Epithelial cell of proximal tubule (primary cell): ENCODE data around the gene OTOGL. TPM values are rescaled to one million over a fixed set of nuclear protein-coding genes. Genes with fewer than 3 reads are reported as not detected.

Experiments
- DNase-seq: peaks from one replicate; pipeline ENCODE4 v3.0.0-alpha.2; 2011; ENCODE audit warnings: low read depth
- H3K4me3 ChIP-seq: 2 replicates; pipeline ENCODE4 v1.5.1; 2011; ENCODE audit warnings: low read depth, mild to moderate bottlenecking, low read length
- total RNA-seq: library from RNA; depleted of rRNA; stranded (reverse); fragments of >200 nt; gene quantifications from 2 replicates; pipeline ENCODE4 v1.2.3, GENCODE V29; 2015
- TF ChIP-seq, protein P1 (sequence below): conservative IDR thresholded peaks from 2 replicates; pipeline ENCODE4 v1.5.1; 2012; ENCODE audit warnings: low read depth, mild to moderate bottlenecking, low read length

OTOGL gene
- total RNA-seq, 1 donor from 2014 or later = not detected

DNA sequence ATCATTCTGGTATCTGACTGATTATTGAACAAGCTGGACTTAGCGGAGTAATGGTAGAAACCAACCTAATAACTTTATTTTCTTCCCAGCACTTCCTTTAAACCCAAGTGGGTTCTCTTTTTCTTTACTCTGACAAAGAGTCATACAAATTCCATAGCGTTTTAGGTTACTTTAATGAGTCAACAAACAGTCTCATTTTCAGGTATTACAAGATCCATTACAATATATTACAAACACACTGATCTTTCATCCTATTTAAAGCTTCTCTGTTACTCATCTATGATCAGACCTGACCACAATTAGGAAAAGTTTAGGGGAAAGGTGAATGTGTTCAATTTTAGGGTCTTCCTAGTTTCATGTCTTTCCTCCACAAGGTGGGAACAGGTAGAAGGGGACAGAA is 305.3 kb downstream of the OTOGL start:
- DNase-seq = no peak
- H3K4me3 ChIP-seq = no peak overlapping the region
- TF ChIP-seq, protein P1, sequence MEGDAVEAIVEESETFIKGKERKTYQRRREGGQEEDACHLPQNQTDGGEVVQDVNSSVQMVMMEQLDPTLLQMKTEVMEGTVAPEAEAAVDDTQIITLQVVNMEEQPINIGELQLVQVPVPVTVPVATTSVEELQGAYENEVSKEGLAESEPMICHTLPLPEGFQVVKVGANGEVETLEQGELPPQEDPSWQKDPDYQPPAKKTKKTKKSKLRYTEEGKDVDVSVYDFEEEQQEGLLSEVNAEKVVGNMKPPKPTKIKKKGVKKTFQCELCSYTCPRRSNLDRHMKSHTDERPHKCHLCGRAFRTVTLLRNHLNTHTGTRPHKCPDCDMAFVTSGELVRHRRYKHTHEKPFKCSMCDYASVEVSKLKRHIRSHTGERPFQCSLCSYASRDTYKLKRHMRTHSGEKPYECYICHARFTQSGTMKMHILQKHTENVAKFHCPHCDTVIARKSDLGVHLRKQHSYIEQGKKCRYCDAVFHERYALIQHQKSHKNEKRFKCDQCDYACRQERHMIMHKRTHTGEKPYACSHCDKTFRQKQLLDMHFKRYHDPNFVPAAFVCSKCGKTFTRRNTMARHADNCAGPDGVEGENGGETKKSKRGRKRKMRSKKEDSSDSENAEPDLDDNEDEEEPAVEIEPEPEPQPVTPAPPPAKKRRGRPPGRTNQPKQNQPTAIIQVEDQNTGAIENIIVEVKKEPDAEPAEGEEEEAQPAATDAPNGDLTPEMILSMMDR = no peak

DNA sequence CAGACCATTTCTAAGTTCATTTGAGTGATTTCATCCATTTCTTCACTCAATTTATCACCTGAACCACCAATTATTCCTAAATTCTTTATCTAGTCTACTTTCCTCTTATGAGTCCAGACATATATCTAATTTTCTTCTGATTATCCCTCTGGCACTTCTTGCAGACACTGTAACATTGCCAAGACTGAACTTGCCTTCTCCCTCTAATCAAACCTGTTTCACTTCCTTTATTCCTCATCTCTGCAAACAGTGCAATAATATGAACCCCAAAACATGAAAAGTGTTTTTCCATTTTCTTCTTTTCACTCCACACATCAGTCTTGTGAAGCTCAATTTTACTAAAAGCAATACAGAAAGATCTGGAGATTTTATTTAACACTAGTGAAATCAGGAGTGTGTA is 306.9 kb downstream of the OTOGL start:
- no peak for DNase-seq
- H3K4me3 ChIP-seq = no peak overlapping the region
- TF ChIP-seq, protein P1 = no peak

- H3K4me3 ChIP-seq = no peak overlapping the region
- TF ChIP-seq, protein P1 = no peak
- DNase-seq = no peak
These were observed 312.4 kb downstream of the OTOGL start for GRCh38 chr12:80411787-80412186.

DNA sequence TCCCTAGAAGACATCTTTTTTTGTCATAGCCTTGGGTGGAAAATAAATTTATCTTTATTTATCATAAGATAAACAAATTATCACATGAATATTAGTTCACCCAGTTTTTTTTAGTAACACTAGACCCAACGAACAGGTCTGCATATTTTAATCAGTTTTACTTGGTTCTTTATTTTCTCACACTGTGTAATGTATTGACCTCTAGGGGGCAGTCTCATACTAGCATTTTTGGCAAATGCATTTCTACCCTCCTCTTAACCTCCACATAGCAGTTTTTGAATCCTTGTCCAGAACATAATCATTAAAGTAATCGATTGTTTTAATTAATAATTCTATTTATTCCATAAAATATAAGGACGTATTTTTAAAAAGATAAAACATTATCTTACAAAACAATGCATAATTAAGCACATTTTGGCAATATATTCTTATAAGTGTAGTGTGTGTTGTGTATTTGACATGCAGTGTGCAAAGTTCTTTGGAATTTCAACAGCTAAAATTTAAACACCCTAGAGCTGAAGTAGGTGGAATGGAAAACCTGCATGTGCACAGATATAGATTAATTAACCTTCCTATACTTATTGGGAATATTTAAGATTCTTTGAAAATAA is 313.1 kb downstream of the OTOGL start:
- DNase-seq = peak; percentile 9
- TF ChIP-seq, protein P1 = peak; percentile 85
- no peak overlapping the region for H3K4me3 ChIP-seq

DNA sequence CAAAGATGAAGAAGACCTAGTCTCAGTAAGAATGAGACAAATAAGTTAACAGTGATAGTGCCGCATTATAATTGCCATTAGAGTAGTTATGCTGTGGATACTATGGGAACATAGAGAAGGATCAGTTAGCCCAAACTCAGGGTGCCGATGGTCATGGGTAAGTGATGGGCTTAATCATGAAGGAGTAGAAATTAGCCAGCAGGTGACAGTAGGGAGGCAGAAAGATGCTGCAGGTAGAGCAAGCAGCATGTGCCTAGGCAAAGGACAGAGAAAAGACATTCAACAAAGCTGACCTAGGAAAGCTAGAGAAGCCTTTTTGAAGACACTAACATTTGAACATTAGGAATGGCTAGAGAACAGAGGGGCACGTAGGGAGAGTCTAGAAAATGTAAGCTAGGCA is 314.1 kb downstream of the OTOGL start:
- TF ChIP-seq, protein P1 = peak; percentile 57
- DNase-seq = no peak
- no peak overlapping the region for H3K4me3 ChIP-seq

DNA sequence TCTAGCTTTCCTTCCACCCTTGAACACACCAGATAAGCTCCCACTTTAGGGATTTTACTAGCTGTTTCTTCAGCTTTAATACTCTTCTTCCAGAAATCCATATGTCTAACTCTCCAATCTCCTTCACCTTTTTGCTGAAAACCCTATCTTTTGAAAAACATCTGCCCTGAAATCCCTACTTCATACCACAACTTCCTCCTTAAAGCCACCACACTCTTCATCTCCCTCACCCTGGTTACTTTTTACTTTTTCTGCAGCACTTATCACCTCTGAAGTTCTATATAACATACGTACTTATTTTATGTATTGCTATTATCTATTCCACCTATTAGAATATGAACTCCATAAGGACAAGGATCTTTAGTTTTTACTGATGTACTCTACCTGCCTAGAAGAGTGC is 316.1 kb downstream of the OTOGL start:
- H3K4me3 ChIP-seq = no peak overlapping the region
- TF ChIP-seq, protein P1 = no peak
- DNase-seq = no peak

DNA sequence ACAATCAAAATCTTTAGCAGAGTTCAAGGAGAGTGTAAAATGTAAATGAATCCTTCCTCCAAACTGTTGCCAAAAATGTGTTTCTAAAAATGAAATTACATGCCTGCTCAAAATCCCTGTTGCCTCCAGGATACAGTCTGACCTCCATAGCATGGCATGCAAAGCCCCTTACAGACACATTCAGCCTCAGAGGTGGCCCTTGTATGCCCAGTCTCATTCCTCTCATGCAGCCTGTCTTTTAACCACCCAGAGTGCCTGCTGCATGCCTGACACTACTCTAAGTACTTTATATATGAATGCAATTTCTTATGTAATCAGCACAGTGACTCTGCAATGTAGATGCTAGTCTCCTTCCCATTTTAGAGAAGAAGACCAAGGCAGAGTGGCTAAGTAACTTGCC is 320.3 kb downstream of the OTOGL start:
- no peak for DNase-seq
- TF ChIP-seq, protein P1 = no peak
- H3K4me3 ChIP-seq = no peak overlapping the region
